NCI-H774 (cell line): ENCODE results near the gene TRMU.

ENCODE experiments used
- DNase-seq: peaks from one replicate; lab custom pipeline; 2025; lab: John Stamatoyannopoulos, UW

Gene TRMU, protein sequence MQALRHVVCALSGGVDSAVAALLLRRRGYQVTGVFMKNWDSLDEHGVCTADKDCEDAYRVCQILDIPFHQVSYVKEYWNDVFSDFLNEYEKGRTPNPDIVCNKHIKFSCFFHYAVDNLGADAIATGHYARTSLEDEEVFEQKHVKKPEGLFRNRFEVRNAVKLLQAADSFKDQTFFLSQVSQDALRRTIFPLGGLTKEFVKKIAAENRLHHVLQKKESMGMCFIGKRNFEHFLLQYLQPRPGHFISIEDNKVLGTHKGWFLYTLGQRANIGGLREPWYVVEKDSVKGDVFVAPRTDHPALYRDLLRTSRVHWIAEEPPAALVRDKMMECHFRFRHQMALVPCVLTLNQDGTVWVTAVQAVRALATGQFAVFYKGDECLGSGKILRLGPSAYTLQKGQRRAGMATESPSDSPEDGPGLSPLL

DNA sequence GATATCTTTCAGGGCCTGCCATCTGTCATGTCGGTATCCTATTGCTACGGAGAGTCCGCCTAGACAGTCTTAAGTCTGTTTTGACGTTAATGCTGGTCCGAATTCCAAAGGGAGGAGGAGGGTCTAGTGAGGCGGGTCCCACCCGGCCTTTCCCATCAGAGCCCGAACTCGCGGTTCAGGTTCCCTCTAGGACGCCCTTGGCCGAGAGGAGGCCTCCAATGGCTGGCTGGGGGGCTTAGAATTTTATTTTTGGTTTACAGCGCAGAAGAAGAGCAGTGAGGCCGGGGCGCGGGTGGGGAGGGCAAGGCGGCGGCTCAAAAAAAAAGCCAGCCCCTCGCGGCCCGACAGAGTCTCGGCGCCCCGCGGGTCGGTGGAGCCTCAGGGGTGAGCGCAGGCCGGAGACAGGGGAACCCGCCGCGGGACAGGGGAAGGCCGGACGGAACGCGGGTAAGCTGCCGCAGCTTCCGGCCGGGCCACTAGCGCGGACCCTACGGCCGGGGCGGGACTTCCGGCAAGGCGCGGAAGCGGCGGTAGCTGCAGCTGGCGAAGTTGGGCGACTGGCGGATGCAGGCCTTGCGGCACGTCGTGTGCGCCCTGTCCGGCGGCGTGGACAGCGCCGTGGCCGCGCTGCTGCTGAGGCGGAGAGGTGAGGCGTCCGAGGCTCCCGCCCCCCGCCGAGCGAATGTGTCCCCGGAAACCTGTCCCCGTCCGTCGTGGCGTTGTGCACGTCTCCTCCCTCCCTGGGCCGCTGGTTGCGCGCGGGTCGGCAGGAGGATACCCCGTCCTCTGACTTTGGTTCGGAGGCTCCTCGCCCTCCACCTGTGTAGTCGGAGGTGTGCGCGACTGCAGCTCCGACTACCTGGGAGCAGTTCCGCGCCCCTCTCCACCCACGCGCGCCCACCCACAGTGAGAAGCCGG lies at the start of gene TRMU:
TSS of gene TRMU (plus strand) at position 514 of the 918 bp plus-strand sequence. CDS start at position 565, 51 bp downstream.
- DNase-seq = peak; percentile 37

GRCh38 chr22:46286006-46286405 lies 49.5 kb upstream of the TRMU start:
- no peak for DNase-seq

DNA sequence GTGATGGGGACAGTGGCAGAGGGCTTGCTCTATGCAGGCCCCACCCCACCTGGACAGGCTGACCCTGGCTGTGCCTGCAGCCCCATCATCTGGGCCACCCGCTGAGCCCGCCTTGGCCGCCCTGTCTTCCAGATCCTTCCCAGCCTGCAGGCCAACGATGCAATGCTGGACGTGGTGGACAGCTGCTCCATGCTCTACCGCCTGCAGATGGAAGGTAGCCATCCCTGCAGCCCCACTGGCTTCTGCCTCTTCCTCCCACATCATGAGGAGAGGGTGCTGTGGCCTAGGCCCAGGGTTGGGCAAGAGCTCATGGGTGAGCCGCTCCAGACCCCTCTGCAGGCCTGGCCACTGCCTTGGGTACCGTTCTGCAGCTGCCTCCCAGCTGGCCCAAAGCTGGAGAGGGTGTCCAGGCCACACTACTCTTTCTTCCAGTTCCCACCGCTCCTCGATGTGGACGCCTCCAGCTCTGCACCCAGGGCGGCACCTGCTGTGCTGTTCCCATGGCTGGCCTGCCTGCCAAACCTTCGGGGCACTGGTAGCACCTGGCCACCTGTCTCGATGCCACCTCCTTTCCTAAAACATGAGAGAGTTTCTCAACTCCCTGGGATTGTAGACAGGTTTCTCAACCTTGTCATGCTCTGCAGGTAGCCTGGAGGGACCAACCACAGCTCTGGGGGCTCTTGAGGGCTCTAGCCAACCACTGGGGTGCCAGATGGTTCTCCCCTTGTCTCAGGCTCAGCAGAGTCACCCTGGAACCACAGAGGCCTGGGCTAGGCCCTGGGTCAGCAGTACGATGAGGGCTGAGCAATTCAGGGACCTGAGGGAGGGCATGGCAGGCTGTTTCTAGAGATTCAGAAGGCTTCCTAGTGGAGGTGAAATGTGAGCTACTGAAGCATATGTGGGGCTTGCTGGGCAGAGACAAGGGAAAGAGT lies 48.3 kb upstream of the TRMU start:
- no peak for DNase-seq

DNA sequence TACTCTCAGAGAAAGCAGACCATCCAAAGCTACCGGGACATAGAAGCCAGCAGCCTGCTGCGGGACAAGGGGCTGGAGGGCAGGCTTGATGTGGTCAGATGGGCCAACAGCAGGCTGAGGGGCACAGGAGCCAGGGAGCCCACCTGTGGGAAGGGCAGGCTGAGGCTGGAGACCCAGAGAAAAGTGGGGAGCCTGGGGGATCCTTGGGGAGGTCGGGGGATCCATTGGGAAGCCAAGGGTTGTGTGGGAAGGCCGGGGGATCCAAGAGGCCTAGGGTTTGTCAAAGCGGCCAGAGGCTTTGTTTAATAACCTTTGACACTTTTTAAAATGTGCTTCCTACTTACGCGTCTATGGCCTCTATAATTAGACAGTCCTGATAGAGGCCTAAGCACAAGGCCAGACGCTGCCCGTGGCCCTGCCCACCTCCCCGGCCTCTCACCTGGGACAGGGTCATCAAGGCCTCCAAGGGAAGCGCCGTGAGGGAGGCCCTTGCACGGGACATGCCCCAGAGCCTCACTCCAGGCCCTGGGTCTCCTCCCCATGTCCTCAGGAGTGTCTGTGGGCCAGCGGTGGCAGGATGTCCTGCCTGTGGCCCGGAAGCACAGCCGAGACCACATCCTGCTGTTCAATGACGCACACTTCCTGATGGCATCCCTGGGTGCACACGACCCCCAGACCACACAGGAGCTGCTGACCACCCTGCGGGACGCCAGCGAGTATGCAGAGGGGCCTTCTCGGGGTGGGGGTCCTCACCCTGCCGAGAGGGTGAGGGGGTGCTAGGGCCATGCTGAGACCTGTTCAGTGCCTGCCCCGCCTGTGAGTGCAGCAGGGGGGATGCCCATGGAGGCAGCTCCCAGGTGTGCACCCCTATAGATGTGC lies 47.4 kb upstream of the TRMU start:
- no peak for DNase-seq

GRCh38 chr22:46288846-46289243 lies 46.7 kb upstream of the TRMU start:
- DNase-seq = no peak

- no peak for DNase-seq
Measured at GRCh38 chr22:46289244-46289891, 46.1 kb upstream of the TRMU start.

DNA sequence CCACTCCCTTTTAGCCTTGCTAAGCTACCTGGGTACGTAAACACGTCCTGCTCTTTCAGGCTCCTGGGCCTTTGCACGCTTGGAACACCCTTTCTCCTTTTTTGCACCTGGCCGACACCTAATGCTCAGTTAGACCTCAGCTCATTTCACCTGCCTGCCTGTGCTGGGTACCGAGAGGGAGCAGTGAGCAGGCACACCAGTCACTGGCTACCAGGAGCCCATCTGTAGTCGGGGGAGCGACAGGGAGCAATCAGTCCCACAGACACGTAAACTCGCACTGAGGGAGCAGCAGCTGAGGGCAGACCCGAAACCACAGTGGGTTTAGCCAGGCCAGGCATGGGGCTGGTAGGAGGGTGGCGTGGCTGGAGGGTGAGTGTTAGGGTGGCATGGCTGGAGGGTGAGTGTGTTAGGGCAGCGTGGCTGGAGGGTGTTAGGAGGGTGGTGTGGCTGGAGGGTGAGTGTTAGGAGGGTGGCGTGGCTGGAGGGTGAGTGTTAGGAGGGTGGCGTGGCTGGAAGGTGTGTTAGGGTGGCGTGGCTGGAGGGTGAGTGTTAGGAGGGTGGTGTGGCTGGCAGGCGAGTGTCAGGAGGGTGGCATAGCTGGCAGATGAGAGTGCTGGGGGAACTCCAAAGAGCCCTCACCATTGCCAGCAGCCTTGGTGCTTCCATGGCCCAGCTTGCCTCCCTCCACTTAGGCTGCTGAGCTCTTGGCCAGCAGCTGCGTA lies 45.2 kb upstream of the TRMU start:
- no peak for DNase-seq

GRCh38 chr22:46290843-46291785 lies 44.4 kb upstream of the TRMU start:
- DNase-seq = no peak

DNA sequence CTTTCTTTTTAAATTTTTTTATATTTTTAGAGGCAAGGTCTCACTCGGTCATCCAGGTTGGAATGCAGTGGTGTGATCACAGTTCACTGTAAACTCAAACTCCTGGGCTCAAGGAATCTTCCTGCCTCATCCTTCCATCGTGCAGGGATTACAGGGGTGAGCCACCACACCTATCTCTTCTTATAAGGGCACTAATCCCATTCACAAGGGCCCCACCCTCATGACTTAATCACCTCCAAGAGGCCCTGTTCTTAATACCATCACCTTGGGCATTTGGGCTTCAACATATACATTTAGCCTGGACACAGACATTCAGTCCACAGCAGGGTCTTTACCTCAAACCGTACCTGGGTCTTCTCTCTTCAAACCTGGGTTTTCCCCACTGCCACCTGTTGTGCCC lies 43.3 kb upstream of the TRMU start:
- DNase-seq = no peak

DNA sequence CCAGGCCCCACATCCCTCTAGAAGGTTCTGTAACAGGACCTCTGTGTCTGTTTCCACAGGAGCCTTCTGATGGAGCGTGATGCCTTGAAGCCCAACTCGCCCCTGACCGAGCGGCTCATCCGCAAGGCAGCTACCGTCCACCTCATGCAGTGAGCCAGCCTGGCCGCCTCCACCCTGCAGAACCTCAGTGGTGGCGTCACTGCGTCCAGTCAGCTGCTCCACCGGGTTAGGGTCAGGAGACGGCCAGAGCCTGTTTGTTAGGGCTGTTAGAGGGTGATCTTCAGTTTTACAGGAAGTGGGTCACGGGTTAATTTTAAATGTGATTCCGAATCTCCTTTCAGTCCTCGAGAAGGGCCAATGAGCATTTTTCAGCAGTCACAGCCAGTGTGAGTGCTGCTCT lies 42.8 kb upstream of the TRMU start:
- DNase-seq = no peak

DNA sequence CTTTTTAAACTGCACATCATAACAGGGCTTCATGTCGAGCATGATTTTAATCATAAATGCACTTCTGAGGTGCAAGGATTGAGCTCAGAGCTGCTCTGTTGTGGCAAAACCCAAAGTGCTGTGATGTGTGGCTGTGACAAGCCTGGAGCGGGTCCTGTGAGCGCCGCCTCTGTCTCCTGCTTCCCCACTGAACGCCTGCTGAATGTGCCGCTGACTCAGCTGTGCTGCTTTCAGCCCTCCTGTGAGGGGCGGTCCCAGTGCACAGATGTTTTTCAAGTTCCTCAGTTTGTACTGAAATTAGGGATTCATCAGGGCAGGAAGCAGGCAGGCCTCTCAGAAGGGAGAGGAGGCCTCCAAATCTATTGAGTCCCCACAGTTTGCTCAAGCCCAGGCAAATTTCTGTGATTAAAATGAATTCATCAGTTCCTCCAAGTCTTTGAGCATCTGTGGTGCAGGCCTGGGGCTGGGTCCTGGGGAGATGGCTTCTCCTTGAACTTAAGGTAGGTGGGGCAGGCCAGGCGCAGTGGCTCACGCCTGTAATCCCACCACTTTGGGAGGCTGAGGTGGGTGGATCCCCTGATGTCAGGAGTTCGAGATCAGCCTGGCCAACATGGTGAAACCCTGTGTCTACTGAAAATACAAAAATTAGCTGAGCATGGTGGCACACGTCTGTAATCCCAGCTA lies 41.8 kb upstream of the TRMU start:
- no peak for DNase-seq

DNA sequence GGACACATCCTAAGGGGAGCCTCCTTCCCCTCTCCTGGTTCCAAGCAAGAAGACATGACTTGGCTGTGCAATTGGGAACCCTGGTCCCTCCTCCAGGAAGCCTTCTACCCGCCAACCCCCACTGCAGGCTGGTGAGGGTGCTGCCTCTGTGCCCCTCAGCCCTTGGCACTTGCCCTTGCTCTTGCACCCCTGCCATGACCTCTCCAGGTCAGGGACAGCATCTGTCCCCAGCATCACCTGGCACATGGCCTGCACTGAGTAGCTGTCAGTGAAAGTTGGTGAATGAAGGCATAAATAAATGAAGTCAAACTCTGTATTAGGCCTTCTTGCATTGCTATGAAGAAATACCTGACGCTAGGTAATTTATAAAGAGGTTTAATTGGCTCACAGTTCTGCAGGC lies 40.7 kb upstream of the TRMU start:
- DNase-seq = no peak

GRCh38 chr22:46295277-46295971 lies 40.1 kb upstream of the TRMU start:
- DNase-seq = no peak

- DNase-seq = peak; percentile 89
Measured at GRCh38 chr22:46296257-46297150, 39.0 kb upstream of the TRMU start, which contains the start of gene GTSE1. Gene GTSE1 (plus strand): TSS chr22:46296870. CDS start chr22:46297401, 531 bp downstream.

GRCh38 chr22:46297151-46297812 lies 38.2 kb upstream of the TRMU start:
- DNase-seq = no peak

DNA sequence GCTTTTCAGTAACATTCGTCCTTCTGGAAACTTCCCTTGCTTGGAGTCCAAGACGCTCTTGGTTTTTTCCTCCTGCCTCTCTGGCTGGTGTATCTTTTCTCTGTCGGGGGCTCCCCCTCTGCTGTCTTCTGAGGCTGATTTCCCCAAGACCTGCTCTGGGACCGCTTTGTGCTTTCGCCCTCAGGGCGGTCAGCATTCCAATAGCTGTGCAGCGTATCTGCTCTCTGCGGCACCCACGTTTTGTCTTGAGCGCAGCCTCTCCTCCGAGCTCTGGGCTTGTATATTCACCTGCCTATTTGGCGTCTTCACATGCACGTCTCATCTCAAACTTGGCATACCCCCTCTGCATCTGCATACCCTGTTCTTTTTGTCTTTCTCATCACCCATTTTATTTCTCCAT lies 36.4 kb upstream of the TRMU start:
- no peak for DNase-seq
